Activated CD4-positive, alpha-beta T cell treated with anti-CD3 and anti-CD28 coated beads for 4 hours (primary cell): Measurements from ENCODE around the gene VWA3B.
"Not testable (repeated sequence)": the region's sequence is repeated elsewhere in the genome, so short reads cannot be mapped to it uniquely, and the experiment has no call there.

Source experiments
- DNase-seq, 2 donors: peaks; one replicate each; pipeline ENCODE4 v3.0.0-alpha.2; 2020

Gene VWA3B, protein sequence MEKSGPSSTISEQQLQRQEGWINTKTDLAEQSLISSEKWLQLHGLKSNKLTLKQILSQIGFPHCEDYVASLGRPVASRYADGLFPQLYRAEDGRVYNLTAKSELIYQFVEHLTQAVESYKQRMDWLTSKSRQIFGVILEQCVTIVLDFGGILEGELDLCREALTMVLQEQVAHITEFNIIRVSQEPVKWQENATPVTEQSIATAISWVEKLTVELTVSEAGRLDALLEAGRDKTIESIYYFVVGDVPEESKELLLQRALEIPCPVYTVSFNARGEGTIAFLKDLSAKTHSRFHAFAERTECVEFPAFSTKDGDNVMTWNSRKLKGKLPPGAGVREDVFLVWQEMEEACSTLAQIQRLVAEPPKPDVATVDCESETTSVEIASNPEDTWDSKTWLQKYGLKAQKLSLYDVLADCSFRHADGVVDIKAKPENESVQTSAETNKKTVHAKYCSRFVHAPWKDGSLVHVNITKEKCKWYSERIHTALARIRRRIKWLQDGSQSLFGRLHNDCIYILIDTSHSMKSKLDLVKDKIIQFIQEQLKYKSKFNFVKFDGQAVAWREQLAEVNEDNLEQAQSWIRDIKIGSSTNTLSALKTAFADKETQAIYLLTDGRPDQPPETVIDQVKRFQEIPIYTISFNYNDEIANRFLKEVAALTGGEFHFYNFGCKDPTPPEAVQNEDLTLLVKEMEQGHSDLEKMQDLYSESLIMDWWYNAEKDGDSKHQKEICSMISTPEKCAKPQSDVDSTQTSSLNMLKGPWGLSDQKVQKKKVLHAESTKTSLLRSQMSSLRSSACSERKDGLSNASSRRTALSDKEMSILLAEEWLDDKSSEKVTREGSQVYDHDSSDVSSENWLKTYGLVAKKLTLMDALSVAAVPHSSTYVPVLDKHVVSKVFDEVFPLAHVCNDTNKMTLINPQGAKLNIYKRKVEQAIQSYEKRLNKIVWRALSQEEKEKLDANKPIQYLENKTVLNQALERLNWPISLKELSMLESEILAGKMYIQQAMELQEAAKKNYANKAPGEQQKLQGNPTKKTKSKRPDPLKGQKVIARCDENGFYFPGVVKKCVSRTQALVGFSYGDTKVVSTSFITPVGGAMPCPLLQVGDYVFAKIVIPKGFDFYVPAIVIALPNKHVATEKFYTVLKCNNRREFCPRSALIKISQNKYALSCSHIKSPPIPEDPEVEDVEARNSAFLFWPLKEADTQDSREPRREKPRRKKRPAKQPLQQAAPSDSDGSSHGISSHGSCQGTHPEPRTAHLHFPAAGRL (N-terminal part only)

DNA sequence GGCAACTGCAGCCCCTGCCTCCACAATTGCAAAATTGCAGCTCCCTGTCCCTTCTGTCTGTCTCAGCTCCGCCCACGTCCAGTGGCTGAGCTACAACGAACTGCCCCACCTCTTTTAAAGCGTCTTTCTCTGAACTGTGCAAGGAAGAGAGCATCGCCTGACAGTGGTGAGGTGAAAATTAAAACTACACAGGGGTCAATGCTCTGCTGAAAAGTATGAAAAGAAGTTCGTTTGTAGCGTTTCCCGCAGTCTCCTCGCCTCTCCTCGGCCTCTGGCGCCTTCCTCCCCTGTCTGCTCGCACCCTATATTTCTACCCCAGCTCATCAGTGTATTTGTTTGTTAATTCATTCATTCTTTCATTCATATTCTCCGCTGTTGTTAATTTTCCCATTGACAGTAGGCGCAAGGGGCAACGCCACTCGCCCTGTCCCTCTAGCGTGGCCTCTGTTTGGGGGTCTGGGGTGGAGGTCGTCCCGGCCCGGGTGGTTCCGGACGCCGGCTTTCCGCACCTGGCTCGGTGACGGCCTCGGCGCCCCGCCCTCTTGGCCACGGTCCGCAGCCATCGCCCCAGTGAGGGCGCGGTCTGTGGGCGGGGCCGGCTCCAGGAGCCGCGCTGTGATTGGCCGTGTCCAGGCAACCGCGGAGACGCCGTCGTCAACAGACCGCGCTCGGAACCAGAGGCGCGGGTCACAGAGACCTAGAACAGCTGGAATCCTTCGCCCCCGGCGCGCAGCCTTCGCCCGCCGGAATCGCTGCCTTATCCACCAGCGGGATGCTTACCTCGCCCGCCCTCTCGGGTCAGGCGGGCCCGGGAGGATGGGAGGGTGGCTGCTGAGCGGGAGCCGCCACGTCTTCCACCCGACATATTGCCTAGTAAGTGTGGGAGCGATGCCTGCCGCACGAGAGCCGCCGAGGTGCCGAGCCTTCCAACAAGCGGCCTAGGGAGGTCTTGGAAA, at the start of gene VWA3B:
Gene VWA3B (plus strand): TSS at position 677 of the 956 bp plus-strand sequence. CDS start 5,926 bp downstream, outside the sequence.
- peak; percentile 3 to 11 for DNase-seq

DNA sequence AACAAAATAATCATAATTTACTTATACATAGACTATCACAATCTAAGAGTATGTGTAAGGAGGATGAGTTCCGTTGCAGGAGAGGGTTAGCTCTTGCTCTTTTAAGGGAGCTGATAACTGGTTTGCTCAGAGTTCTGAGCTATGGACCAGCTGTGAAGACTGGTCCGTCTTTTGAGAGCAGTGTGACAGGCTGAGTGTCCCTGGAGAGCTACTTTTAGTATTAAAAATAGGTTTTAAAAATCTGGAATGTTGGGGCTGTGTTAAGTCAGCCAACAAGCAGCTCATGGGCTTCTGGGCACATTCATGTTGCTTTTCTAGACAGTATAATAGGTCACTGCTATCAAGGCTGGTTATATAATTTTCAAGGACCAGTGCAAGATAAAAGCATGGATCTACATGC, 49.8 kb upstream of the VWA3B start:
- no peak for DNase-seq

DNA sequence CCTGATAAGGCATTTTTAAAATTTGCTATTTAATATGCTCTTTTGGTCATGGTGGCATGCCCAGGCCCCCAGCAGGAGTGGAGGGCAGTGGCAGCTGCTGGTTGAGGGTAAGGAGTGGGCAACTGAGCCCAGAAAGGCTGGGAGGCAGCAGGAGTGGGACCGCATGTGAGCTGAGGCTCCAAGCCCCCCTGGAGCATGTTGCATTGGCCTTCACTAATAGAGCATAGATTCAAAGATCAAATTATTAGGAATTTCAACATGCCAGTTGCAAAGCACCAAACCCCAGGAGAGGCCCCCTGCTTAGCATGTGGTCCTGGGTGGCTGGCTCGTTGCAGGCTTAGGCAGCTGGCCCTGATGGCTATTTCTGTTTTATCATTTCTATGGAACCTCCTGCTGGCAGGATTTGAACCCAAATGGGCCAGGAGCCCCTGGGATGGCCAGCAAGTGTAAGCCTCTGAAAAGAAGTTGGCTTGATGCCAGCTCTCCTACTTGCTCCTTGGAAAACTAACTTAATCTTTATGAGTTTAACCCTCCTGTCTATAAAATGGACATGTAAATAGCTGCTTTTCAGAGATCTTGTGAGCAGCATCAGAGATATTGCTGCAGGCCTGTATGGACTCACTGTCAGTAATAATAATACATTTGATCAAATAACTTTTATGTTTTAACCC, 49.2 kb upstream of the VWA3B start:
- no peak for DNase-seq

DNA sequence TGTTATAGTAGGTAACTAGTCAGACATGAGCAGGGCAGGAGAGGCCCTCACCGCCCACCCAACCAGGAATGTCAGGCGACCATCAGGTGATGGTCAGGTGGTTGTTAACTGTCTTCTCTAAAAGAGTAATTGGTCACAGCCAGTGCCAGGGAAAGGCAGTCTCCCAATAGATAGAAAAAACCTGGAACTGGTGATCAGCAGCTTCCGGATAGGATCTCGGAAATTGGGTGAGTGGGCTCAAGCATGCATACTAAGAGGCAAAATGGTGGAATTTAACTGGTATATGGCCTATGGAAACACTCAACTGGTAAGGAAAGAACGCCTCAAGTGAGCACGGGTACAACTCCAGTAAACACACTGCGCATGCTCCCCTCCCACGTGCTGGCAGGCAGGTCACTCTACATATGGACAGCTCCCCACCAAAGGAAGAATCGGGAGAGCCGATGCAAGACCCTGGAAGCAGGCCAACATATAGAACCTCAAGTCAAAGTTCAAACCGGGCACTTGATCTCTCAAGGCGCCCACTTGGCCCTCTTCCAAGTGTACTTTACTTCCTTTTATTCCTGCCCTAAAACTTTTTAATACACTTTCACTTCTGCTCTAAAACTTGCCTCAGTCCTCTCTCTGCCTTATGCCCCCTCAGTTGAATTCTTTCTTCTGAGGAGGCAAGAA, 47.7 kb upstream of the VWA3B start:
- no peak for DNase-seq

DNA sequence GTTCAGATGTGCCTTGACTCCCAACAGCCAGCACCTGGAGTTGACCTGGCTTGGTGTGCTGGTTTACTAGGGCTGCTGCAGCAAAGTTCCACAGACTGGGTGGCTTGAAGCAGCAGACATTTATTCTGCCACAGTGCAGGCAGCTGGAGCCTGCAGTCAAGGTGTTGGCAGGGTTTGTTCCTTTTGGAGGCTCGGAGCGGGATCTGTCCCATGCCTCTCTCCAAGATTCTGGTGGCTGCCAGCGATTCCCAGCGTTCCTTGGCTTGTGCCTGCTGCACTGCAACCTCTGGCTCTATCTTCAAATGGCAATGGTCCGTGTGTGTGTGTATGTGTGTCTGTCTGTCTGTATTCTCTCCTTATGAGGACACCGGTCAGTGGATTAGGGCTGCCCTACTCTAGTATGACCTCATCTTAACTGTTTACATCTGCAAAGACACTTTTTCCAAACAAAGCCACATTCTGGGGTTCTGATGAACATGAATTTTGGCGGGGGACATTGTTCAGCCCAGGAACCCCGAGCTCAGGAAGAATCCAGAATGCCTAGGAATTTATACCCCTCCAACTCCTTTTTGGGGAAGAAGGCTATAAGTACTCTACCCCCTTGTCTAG, 46.5 kb upstream of the VWA3B start:
- no peak for DNase-seq

DNA sequence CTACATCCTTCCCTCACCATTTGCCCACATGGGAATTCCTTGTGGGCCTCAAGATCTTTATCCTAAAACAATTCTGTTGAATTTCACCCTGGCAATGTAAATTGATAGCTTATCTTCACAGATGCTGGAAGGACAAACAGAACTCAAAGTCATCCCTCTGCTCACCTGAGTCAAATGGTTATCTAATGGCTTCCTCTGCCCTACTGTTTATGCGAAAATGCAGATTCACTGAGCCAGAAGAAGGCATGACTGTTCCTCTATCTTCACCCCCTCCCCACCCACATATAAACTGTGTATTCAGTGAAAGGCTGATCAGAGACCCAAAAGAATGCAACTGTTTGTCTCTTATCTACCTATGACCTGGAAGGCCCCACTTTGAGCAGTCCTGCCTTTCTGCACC, 43.9 kb upstream of the VWA3B start:
- no peak for DNase-seq

DNA sequence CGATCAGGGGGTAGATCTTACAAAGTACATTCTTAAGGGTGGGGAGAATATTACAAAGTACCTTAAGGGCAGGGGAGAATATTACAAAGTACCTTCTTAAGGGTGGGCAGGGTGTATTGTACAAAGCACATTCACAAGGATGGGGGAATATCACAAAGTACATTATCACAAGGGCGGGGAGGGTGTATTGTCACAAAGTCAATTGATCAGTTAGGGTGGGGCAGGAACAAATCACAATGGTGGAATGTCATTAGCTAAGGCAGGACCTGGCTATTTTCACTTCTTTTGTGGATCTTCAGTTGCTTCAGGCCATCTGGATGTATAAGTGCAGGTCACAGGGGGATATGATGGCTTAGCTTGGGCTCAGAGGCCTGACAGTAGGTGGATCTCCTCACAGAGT, 42.2 kb upstream of the VWA3B start:
- not testable (repeated sequence) for DNase-seq

DNA sequence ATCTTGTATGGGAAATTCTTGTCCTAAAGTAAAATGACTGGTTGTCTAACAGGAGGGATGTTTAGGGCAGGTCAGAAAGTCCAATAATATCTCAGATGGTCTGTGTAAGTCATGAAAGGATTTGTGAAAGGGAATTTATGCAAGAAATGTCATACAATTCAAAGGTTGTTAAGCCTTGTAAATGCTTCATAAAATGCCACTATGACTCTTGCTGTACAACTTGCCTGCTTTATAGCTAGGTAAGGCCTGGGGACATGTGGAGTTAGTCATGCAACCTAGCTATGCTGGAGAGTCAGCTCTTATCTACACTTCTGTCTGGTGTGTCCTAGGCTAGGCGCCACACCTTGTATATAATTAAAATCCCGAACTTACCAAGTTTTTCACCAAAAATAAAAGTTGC, 36.9 kb upstream of the VWA3B start:
- DNase-seq: no peak

DNA sequence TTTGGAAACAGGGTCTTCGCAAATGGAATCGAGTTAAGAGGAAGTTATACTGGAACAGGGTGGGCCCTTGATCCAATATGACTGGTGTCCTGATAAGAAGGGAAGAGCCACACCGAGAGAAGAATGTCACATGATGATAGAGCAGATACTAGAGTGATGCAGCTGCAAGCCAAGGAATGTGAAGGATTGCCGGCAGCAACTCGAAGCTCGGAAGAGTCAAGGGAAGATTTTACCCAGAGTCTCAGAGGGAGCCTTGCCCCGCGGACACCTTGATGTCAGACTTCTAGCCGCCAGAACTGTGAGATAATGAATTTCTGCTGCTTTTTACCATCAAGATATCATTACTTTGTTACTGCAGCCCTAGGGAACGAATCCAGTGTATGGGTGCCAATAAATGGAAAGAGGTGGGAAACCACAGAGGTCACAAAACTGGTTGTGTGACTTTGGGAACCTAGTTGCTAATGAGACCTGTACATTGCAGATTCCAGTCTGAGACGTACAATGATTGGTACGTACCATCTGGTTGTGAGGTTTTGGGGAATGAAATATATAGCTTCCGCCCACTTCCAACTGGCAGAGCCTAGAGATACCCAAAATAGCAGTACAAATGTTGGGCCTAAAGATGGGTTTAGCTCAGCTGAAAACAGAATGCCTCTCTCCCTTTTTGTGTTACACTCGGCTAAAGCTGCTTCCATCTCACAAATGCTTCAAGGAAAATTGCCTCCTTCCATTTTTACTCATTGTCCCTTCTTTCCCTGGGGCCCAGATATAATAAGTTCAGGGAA, 28.6 kb upstream of the VWA3B start:
- DNase-seq: no peak

DNA sequence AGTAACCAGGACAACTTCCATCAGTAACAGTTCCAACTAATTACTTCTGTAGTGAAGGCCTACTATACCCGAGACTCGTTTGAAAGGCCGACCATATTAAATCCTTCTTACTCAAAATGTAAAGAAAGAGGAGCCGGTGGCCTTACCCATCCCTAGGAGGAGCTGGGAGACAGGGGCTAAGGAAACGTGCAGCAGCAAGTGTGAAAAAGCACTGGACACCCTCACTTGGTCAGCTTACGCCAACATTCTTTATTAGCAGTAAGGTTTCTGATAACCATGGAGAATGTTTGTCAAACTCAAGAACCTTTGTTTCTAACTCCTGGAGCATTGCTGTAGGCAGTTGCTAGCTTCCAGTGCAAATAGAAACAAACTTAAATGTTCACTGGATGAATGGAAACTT, 26.7 kb upstream of the VWA3B start:
- DNase-seq: no peak

DNA sequence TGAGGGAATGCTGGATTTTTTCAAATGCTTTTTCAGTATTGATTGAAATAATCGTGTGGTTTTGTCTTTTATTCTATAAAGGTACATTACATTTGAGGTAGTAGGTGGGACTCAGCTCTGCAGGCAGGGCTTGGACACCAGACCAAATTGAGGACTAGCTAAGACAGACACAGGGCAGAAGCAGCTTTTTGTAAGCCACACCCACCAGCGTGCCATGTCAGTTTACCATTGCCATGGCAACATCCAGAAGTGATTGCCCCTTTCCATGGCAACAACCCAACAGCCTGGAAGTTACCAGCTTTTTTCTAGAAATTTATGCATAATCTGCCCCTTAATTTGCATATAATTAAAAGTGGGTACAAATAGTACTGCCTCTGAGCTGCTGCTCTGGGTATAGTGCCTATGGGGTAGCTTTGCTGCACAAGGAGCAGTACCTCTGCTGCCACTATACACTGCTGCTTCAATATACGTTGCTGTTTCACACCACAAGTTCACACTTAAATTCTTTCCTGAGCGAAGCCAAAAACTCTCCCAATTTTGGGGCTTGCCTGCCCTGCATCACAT, 23.6 kb upstream of the VWA3B start:
- no peak for DNase-seq

DNA sequence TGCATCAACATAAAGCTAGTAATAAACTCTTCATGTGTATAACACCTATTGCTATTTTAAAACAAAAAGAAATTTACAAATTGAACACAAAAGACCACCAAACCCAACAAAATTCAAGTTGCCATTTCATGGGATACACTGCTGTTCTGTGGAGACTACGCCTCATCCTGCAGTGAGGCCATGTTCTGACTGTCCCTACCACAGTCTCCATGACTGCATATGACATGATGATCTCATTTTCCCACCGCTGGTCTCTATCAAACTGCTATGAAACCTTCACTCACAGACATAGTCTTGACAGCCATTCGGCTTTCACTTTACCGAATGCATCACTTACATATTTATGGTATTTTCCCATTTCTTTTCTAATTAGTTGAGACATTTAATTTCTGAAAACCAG, 21.2 kb upstream of the VWA3B start:
- no peak for DNase-seq

DNA sequence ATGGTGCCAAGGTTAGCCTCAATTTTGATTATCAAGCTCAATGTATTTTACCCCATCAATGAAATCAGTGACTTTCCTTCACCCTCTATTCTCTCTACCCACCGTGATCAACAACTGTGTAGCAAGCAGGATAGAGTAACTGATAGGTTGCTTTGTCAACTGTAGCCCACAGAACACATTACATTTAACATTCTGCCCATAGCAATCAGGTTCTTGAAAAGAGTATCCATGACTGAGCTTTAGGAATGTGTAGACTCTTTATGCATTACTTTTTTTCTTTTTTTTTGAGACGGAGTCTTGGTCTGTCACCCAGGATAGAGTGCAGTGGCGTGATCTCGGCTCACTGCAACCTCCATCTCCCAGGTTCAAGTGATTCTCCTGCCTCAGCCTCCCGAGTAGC, 19.8 kb upstream of the VWA3B start:
- DNase-seq: no peak

DNA sequence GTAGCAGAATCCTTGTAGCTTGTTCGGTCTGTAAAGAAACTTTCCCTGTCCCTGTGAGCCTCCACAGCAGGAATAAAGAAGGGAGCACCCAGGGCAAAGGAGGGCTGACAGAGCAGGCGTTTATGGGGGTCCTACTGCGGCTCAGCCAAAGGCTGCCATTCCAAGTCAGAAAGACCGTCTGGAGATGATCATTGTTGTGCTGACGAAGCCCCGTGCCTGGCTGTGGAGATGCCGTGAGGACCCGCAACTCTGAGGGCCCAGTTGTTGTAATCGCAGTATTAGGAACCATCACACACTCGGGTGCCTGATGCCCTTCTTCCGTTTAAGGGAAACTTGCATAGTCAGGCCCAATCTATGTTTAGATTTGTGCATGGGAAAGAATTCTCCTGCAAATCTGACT, 16.9 kb upstream of the VWA3B start:
- no peak for DNase-seq

DNA sequence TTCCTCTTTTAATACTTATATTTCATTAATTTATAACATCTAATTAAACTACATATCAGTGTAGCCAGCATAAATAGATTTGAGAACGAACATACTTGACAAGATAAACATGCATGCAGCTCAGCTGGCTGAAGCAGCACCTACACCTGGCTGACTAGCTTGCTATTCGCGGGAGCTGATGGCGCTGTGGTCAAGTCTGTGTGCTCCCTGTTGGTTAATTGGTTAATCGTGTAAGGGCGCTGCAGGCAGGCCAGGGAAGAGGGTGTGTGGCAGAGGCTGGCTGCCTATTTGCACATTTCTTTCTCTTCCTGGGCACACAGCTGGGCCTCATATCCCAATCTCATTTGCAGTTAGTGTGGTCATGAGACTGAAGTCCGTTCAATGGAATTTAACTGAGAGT, 14.5 kb upstream of the VWA3B start:
- DNase-seq: no peak

DNA sequence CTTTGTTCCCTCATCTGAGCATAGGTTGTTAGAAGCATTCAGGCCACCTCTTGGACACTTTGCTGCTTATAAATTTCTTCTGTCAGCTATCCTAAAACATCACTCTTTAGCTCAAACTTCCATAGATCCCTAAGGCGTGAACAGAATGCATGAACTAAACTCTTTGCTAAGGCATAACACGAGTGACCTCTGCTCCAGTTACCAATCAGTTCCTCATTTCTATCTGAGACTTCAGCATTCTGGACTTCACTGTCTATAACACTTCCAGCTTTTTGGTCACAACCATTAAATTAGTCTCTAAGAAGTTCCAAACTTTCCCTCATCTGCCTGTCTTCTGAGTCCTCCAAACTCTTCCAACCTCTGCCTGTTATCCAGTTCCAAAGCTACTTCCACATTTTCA, 8.3 kb upstream of the VWA3B start:
- DNase-seq: no peak

DNA sequence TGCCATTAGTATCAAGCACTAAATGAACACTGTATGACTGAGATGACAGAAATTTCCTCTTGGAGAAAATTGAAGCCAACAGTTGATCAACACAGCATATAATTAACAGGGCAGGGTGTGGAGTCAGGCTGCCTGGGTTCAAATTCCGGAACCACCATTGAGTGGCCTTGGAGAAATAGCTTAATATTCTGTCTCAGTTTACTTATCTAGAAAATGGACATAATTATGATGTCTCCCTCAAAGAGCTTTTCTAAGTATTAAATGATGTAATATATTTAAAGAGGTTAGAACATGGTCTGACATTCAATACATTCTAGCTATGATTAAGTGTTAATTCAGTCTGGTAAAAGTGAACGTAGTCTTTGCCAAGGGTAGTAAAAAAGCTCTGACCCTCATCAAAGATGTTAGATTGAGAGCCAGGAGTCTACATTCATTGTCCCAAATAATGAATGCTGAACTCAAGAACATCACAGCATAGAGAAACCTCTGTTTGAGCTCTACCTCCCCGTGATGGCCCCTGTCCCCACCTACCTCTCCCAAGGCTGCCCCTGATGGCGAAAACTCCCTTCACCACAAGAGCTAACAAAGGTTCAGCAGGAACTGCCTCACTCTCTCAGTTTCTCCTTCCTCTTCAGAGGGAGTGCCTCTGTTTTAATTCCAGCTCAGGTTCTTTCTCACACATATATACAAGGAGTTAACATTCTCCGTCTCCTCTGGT, 2.7 kb upstream of the VWA3B start:
- DNase-seq: no peak

DNA sequence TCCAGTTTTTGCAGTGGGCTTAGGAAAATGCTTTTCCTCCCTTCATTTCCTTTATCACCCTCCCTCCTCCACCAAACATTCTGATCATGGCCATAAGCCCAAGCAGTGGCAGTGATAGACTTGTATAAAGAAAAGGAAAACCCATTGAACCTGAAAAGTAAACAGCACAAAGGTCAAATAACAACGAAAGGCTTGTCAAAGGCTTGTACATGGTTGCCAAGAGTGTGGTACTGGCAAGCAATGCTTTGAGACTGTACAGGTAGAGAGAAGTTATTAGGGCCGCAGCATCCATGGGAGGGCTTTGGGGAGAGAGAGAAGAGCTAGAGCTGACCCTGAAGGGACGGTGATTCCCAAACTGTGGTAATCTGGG, 2.1 kb upstream of the VWA3B start:
- DNase-seq: no peak

DNA sequence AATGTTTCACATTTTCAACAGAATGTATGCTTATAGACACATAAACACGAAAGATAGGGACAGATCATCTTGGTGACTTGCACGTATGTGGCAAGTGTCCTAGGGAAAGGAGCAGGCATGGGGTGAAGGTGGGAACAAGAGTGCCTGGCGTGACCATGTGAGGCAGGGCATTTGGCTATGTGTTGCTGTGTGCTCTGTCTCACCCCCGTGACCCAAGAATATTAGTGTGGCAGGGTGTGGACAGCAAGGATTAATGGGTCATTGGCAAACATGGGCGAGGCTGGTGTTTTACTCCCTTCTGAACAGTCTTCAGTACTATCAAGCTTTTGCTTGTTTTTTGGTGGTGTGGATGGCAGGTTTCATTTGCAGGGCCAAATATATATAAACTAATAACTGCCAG, 1.3 kb upstream of the VWA3B start:
- DNase-seq: no peak
